DMS 273 (cell line): Measurements from ENCODE around the gene LRRN2.
"Not testable (repeated sequence)": the region's sequence is repeated elsewhere in the genome, so short reads cannot be mapped to it uniquely, and the experiment has no call there.

ENCODE experiments used
- DNase-seq: peaks from one replicate; lab custom pipeline; 2025; ENCODE audit not compliant: unreplicated experiment; lab: John Stamatoyannopoulos, UW

Gene LRRN2

DNA sequence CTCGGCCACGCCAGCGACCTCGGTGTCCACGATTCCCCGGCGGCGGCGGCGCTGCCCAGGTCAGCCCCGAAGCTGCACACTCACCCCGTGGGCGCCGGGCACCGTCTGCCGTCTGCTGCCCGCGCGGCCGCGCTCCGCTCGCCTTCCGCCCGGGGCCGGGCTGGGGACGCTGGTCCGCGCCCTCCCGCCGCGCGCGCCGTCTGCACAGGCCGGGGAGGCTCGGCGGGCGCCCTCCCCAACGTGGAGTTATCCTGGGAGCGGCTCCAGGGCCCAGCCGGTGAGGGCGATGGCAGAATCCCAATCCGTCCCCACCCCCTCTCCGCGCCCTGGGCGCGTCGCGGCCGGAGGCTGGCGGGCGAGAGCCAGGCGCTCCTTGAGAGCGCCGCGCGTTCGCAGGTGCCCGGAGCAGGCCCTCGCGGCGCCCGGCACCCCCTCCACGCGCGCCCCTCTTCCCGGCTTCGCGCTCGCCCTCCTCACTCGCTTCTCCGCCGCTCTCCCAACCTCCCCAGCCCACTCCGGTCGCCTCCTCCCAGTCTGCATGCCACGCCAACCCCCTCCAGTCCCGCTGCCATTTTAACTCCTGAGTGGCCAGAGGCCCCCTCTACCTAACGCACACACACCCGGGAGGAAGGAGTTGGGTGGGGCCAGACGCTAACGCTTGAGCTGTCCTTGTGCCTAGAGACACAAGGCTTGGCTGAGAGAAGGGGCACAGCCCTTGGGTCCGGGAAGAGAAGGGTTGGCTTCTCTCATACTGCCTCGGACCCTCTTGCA lies at the start of gene LRRN2:
Gene LRRN2, minus strand, starts transcription at position 503 of the 771 bp plus-strand sequence. CDS start 65,746 bp downstream, outside the sequence.
- peak; percentile 83 for DNase-seq

DNA sequence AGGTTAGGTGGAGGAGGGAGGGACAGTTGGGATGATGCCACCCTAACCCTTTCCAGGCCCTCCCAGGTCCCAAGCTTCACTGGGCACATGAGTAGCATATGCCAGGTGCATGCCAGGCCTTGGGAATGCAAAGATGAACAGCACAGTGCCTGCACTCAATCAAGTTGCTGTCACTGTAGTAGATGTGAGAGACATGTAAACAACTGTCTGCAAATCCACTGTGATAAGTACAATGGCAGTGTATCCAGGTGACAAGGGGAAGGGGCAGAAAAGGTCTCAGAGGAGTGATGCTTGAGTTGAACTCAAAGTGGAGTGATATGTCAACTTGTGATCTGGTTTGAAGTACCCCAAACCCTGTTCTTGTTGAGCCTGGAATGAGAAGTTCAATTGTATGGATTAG lies 49.5 kb upstream of the LRRN2 start:
- DNase-seq = no peak

DNA sequence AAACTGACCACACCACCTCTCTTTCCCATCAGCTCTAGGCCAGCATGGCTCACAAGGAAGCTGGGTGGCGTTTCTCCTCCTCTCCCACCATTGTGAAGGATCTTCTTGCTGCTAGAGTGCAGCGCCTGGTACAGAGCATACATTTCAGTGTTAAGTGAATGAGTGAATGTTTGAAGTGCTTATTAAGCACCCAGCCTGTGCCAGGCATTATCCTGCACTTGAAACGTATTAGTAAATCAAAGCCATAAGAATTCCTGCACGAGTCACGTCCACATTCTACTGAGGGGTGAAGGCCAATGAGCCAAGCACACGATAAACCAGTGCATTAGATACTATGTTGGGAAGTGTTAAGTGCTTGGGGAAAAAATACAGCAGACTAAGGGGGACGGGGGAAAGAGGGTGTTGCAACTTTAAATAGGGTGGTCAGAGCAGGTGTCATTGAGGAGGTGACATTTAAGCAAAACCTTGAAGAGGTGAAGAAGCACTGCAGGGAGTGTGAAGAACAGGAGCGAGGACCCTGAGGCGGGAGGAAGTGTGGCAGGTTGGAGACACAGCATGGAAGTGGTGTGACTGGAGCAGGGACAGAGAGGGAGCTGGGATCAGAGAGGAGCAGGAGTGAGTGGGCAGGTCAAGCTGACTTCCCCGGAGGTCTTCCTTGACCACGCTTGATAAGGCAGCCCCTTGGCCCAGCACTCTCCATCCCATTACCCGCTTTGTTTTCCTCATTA lies 48.5 kb upstream of the LRRN2 start:
- no peak for DNase-seq

DNA sequence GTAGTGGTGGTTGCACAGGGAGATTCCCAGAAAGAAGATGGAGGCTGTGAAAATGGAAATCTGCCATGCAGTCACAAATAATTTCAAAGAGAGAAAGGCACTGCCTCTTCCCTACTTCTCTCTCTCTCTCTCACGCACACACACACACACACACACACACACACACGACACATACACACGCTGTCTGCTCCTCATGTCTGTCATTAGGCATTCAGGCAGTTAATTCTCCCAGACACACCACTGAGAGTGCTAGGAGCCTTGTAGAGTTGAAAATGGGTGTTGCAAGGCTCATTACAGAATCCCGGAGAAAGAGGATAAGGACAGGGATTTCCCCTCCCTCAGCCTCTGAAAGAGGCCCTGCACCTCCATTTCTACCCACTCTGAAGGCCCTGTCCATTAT lies 47.8 kb upstream of the LRRN2 start:
- no peak for DNase-seq

DNA sequence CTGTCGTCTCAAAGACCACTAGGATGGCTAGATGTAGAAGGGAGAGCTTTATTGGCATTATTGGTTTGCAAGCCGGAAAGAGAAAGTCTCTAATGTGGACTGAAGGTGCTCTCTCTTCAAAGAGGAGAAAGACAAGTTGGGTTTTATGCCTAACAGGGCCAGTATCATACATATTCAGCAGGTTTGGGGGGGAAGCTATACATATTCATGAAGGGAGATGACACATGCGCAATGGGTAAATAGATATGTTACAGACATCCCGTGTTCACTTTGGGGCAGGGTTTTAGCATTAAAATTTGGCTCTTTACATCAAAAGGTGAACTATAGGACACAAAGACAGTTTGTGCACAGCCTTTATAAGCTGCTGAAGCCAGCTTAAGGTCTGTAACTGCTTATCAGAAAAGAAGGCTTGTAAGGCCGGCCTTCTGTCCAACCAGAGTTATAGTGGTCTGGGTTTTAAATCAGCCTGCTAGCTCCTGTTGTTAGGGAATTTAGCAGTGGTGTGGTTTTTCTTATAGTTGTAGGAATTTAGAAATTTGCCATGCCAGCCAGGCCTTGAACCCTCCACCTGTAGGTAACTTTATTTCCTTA lies 46.5 kb upstream of the LRRN2 start:
- peak; percentile 21 for DNase-seq

DNA sequence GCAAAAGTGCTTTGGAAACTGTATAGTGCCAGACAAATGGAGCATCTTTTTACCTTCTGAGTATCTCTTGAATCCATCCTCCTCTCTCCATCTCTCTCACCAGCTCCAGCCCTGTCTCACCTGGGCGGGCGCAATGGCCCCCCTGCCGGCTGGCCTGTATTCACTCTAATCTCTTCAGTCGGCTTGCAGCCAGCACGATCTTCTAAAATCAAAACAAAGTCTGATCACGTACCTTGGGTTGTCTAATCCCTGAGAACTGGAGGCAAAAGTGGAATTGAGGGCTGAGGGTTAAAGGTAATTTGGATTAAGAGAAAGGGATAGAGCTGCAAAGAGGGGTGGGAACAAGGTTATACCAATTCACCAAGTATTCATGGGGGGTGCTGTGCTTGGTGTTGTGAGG lies 46.0 kb upstream of the LRRN2 start:
- DNase-seq = no peak

DNA sequence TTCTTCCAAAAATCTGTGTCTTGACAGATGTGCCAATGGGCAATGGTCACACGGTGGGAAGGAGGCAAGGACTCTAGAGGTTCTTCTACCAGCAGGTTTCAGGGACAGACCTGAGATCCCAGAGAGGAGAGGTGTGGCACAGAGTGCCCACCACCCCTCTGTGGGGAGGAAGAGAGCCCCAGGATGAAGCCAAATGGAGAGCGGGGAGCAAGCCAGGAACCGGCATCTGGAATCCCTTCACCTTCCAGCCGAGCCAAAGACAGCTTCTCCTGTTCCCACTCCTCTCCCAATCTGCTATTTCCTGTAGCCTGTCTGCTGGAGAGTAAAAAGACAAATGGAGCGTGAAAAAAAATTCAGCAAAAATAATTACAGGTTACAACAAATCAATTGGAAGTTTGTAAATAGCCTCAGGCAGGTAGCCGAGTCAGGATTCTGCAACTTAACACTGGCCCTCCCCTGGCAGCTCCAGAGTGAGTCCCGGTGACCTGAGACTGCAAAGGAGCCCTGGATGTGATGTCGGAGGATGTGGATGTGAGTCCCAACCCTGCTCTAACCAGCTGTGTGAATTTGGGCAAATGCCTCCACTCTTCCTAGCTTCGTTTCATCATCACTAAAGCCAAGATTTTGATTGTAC lies 45.4 kb upstream of the LRRN2 start:
- DNase-seq = peak; percentile 21

DNA sequence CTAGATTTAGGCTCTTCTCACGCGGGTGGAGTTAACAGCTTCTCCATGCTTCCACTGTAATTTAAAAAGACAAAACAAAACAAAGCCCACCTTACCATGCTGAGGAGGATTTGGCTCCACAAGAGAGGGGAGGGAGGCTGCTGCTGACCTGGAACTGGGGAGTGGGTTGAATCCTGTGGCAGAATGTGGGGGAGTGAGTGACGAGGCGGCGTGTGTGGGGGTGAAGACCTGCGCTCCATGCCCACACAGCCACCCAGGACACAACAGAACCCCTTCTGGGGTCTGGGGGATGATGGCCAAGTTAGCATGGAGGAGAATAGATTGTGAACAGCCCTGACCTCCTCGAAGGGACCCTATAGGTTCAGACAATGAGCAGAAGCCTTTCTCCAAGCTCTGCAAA lies 44.0 kb upstream of the LRRN2 start:
- no peak for DNase-seq

DNA sequence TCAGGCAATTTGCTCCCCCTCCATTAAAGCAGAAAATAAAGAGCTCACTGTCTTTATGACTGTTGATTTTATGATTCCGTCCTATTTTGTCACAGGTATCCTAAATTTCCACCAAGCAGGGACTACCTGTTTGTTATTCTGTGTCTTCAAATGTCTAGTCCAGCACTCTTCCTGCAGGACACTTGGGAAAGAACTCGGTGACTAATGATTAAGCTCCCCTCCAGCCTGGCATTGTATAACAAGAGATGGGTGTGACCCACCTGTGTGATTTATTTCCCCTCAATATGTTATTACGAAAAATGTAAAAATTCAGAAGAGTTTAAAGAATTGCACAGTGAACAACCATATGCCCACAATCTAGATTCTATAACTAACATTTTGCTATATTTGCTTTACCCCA lies 42.9 kb upstream of the LRRN2 start:
- no peak for DNase-seq

DNA sequence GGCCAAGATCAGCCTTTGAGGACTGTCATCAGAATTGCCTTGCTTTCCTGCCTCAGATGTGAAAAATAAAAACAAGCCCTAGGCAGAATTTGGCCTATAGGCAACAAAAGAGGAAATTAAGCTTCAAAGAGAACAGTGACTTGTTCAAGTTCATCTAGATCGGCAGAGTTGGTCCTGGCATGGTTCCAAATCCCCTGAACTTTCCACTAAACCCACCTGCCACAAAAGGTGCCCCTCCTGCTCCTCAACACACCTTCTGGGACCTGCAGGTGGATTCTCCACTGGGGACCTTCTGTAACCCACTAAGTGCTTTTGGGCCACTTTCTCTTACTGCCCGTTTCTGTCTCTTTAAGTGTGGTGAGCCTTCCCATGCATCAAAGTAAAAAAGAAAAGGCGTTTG lies 42.5 kb upstream of the LRRN2 start:
- no peak for DNase-seq

DNA sequence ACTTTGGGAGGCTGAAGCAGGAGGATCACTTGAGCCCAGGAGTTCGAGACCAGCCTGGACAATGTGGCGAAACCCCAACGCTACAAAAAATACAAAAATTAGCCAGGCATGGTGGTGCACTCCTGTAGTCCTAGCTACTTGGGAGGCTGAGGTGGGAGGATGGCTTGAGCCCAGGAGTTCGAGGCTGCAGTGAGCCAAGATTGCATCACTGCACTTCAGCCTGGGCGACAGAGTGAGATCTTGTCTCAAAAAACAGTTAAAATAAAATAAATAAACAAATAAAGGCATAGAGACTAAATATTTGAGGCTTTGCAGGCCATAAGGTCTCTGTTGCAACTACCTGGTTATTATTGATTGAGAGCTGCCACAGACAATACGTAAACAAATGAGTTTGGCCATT lies 41.9 kb upstream of the LRRN2 start:
- DNase-seq = not testable (repeated sequence)

DNA sequence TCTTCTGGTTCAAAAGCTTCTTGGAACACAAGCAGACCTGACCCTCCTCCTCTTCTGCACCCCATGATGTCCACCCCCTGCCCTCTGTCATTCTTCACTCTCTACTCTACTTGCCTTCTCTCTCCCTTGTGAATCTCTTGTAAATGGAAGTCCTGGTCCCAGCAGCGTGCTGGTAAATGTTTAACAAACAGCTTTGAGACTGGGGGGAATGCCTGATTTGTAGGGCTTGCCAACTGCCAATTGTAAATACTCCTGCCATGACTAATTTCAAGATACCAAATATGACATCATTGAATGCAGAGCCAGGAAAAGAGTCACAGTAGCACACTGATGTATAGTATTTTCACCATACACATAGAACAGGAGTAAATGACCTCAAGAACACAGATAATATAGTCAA lies 40.9 kb upstream of the LRRN2 start:
- DNase-seq = peak; percentile 27

DNA sequence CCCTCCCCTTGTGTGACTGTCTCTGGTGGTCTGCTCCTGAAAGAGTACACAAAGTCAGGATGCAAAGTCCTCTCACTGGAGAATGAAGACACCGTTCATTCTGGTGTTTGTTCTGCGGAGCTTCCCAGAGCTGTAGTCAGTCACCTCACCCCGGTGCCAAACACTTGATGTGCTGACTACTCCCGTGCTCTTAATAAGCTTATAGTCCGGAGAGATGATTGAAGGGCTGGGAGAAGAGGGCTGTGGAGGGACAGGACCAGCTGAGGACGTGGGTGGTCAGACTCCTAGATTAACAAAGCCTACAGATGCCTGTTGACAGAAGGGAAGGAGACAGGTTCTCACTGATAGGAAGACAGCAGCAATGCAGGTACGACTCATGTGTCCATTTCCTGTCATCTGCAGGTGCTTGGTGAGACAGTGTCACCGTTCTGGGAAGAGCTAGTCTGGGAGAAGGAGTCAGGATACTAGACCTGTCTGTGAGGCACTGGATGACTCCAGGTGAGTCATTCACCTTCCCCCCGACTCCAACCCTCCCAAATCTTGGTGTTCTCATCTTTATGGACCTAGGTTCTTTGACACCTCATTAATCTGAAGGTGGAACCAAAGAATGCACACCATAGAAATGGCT lies 40.4 kb upstream of the LRRN2 start:
- no peak for DNase-seq

DNA sequence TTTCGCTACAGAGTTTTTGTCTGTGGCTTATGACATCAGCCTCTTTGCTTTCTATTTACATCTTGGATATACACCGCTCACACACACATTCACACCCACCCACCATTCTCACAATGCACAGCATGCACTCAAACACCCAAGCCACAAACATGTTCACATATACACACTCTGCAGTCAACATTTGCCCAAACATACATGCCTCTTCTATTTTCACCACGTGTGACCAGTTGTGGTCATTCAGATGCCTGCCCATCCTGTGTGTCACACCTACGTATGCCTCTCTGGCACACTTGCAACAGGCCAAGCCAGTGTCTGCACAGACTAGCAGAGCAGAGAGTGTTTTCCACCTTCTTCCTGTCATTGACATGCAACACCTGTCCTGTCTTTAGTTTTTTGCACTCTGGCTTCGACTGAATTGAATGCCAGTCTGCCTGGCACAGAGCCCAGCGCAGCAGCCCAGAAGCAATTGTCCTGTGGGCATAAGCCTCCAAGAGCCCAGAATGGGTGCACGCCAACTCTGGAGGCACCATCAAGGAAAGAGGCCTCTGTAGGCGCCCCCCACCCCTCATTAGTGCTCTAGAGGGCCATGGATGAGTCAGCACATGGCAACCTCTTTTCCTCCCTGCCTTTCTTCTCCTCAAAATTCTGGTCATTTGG lies 37.7 kb upstream of the LRRN2 start:
- DNase-seq = peak; percentile 50

DNA sequence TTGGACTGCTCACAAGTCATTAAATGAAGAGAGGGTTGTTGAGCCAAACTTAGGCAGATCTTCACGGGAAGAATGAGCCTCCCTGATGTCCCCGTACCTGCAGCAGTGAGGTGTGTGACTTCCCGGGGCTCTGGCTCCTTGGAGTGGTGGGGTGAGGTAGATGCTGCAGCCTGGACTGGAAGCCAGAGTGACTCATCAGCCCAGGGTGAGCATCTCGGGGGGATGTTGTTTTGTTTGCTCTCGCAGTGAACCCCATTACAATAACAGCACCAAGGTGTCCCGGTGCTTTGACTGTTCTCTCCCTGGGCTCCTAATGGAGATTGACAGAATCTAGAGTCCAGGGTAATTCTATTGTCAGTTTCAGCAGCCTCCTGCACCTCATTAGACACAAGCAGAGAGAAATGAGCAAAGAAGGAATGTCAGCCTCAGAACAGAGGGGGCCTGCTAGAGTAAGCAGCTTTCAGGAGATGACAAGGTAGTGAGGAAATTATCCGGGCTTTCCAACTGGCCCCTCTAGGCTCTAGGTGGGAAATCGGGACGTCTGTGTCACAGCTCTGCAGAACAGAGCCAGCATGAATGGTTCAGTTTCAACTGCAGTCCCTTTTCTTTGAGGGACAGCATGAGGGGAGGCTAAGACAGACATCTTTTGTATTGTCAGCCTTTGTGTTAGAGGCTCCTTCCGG lies 36.0 kb upstream of the LRRN2 start:
- DNase-seq = no peak

DNA sequence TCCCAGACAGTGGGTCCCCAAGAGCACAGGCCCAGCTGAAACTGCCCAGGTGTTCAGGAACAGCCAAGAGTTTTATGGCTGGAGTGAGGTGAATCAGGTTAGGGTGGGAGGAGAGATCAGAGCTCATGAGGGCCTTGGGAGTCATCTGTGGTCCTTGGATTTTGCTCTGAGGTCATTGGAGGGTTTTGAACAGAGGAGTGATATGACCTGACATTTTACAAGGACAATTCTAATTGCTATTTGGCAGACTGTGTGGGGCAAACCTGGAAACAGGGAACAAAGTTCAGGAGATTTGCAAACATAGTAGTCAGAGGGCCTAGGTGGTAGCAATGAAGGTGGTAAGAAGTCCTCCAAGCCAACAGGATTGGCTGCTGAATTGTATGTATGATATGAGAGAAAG lies 31.1 kb upstream of the LRRN2 start:
- DNase-seq = no peak

DNA sequence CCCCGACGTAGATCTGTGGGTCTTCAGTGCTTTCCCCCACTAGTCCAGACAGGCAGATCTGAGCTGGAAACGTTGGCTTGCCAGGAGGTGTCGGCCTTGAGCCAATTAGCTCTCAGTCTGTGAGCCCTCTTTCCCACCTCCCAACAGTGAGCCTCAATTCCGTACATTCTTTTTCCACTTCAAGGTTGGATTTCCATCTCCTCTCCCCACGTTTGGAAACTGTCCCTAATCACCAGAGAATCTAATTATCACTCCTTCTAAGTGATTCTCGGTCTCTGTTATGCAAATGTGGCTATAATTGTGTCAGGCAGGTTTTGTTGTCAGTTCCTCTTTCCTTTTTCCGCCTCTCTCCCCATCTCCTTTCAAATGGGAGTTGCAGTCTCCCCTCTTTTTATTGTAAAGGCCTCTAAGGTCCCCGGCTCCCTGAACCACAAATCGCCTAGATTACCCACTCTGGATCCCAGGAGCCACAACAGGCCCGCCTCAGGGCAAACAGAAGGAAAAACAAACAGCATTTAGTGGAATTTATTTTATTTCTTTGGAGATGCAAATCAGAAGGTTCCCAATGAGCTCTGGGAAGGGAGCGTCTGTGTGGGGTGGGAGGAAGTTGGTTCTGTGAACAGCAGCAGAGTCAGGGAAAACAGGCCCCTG lies 29.4 kb upstream of the LRRN2 start:
- DNase-seq = peak; percentile 54

DNA sequence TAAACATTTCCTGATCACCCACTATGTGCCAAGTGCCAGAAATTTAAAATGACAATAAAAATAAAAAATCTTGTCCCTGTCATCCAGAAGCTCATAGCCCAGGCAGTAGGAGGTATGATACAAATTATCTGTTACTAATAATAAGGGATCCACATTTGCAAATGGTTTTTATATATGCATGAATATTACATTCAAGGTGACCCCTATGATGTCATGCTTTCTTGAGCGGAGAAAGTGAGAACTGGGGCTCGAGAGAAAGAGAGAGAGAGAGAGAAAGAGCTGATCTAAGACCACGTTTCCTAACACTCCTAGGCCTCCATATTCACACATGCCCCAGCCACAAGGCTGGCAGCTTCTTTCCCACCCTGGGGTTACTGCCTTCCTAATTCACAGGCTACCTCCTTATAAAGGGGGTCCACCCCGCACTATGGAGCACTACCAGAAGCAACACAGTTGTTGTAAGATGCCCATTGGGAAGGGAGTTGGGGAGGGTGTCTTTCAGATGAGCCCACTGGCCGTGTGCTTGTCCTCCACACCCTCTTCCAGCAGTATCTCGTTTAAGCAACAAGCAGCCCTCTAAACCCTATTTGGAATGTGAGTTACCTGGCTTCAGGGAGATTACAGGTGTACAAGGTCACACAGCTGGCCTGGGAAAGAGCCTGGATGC lies 28.8 kb upstream of the LRRN2 start:
- DNase-seq = no peak

DNA sequence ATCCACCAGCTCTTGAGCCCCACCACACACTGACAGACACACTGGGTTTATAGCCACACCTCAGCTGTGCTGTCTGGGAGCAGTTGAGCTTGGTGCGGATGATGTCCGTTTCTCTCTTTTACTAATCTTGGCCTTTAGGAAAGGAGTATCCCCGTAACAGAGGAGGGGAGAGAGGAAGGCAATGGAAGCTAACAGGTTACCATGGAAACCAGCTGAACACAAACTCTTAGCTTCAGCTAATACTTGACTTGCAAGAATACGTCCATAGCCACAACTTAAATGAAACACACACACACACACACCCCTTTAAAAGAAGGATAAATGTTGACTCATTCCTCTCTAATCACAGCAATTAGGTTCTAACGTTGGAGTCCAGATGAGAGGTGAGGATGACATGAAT lies 28.0 kb upstream of the LRRN2 start:
- no peak for DNase-seq
